ENCODE data around the gene SAP30BP. TPM values are rescaled to one million over a fixed set of nuclear protein-coding genes. Genes with fewer than 3 reads are reported as not detected.

The SAP30BP gene
- total RNA-seq, 1 donor from 2014 or later = 84.6 TPM

GRCh38 chr17:75681289-75681688 lies 14.2 kb downstream of the SAP30BP start:
- no peak for DNase-seq (ENCODE audit: extremely low read depth, low read depth, low spot score)

- no peak for DNase-seq (ENCODE audit: extremely low read depth, low read depth, low spot score)
Observed at GRCh38 chr17:75683583-75683982, 16.4 kb downstream of the SAP30BP start.

- no peak for DNase-seq (ENCODE audit: extremely low read depth, low read depth, low spot score)
Observed at GRCh38 chr17:75684249-75684648, 17.1 kb downstream of the SAP30BP start.

DNA sequence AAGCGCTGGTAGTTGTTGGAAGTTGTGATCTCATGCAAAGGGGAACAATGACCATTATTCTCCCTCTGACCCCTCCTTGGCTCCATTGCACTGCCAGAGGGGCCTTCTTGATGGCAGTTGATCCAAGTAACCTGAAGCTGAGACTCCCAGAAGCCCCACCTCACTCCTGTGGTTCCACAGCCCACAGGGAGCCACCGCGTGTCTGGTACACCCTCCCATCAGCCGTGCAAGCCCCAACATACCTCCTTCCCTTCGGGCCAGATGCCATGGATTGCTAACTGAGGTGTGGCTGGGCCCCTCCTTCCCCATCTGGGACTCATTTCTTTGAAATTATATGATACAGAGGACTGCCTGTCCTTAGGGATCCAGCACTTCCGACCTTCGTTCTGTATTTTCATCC lies 17.8 kb downstream of the SAP30BP start:
- DNase-seq (ENCODE audit: extremely low read depth, low read depth, low spot score) = no peak

DNA sequence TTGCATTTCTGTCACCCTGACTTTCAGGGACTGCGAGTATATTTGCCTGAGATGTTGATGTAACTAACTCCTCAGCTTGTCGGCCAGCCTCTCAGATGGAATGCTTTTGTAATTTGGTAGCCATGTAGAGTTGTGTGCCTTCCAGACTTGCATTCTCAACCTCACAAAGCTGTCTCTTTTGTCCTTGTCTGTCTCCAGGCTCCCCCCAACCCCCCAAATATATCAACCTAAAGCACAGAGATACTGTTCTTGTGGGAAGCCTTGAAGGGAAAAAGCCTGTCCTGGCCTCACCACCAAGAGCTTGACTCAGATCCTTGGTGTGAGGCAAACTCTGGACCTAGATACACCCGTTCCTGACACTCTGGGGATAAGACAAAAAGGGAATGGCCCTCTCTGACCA lies 18.4 kb downstream of the SAP30BP start:
- no peak for DNase-seq (ENCODE audit: extremely low read depth, low read depth, low spot score)

DNA sequence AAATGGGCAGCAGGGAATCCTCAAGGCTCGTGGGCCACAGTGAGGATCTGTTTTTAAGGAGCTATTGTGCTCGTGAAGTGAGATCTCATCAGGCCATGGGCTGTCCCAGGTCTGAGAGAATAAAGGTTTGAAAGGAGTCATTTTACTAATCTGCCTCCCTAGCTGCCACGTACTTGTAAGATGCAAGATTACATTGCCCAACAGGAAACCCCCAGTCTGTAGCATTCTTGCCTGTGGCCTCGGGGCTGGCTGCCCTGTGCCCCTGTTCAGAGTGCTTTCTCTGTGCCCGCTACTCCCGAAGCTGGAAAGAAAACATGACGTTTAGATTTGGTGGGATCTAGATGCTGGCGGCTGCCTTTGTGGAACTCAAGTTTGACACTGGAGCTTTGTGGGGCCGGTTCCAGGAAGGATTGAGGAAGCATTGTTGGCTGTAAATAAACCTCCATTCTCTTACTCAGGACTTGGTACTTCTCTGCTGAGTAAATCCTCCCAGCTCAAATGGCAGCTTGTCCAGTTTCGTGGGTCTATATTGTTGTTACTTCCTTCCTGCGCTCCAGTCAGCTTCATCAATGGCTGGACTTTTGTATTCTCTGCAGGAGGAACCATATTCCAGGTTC lies 21.2 kb downstream of the SAP30BP start:
- DNase-seq (ENCODE audit: extremely low read depth, low read depth, low spot score) = no peak

- DNase-seq (ENCODE audit: extremely low read depth, low read depth, low spot score) = no peak
Observed at GRCh38 chr17:75689441-75689873, 22.3 kb downstream of the SAP30BP start.

GRCh38 chr17:75691371-75691791 lies 24.2 kb downstream of the SAP30BP start:
- DNase-seq (ENCODE audit: extremely low read depth, low read depth, low spot score) = no peak

GRCh38 chr17:75691801-75692626 lies 24.9 kb downstream of the SAP30BP start:
- DNase-seq (ENCODE audit: extremely low read depth, low read depth, low spot score) = no peak

DNA sequence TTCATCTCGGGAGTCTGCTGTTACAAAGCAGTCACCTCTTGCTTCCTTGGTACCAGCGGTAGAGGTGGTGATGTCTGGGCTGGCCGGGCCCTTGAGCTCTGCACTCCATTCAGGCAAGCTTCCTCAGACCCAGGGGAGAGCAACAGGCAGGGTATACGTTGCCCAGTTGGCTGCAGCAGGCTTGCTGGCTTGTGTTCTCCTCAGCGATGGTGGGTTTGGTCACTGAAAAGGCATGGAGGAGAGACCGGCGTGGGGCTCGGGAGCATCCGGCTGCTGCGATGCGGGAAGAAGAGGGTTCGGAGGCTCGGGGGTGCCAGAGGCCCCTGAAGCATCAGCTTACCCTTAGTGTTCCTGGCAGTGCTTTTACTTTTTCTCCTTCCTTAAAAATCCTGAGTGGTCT lies 25.8 kb downstream of the SAP30BP start:
- no peak for DNase-seq (ENCODE audit: extremely low read depth, low read depth, low spot score)

DNA sequence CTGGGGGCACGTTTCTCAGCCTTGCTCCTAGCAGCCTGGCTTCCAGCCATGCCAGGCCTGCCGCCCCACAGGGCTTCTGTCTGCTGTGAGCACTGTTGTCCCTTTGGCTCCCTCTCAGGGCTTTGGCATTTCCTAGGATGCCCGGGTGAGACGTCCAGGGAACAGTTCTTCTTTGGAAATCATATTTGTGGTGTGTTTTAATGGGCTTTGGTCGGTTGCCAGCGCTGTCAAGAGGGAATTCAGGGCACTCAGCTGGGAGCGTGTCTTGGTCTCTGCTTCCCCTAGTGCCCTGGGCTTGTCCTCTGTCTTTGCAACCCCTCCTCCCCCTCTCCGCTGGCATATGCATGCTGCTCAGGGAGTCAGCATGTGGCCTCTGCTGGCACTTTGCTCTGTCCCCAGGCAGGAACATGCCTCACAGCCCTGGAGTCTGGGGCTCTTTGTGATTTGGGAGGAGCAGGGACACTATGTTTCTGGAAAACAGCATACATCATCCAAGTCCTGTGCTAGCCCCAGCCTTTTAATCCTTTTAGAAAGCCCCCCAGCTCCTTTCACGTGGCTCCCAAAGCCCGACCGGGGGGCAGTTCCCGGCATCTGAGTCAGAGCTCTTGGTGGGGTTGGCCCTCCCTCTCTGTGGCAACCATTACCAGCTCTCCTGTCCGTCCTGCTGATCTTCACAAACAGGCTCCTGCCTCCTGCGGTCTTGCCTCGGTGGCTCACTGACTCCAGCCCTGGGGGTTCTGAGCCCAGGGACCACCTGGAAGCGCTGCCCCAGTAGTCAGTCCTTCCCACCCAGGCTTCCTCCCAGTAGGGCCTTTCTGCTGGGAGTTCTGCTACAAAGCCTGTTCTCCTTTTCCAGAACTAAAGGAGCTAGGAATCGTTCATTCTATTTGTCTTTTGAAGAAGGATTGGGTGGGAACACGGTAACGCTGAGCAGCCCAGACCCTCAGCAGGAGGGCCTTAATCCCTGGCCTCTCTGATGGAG lies 26.7 kb downstream of the SAP30BP start:
- DNase-seq (ENCODE audit: extremely low read depth, low read depth, low spot score) = no peak

GRCh38 chr17:75694536-75694935 lies 27.4 kb downstream of the SAP30BP start:
- DNase-seq (ENCODE audit: extremely low read depth, low read depth, low spot score) = no peak

- DNase-seq (ENCODE audit: extremely low read depth, low read depth, low spot score) = no peak
Observed at GRCh38 chr17:75695141-75695829, 28.1 kb downstream of the SAP30BP start.

DNA sequence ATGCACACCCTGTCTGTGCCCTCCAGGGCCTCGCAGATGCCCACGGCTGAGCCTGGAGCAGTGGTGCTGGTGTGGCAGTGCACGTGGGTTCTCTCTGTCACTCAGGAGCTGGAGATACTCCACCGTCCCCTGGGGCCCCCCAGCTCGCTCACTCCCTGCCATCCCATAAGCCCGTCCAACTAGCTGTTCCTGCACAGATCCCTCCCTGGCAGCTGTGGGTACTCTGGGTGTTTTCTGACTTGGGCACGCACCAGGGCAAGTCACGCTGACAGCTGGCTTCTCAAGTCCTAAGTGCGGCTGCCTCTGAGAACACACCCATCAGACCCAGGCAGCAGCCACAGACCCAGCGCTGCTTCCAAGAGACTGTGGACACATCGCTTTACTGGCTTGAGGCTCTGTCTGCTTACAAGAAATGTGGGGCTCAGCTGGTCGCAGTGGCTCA lies 28.7 kb downstream of the SAP30BP start:
- no peak for DNase-seq (ENCODE audit: extremely low read depth, low read depth, low spot score)

GRCh38 chr17:75697651-75698291 lies 30.6 kb downstream of the SAP30BP start:
- no peak for DNase-seq (ENCODE audit: extremely low read depth, low read depth, low spot score)

DNA sequence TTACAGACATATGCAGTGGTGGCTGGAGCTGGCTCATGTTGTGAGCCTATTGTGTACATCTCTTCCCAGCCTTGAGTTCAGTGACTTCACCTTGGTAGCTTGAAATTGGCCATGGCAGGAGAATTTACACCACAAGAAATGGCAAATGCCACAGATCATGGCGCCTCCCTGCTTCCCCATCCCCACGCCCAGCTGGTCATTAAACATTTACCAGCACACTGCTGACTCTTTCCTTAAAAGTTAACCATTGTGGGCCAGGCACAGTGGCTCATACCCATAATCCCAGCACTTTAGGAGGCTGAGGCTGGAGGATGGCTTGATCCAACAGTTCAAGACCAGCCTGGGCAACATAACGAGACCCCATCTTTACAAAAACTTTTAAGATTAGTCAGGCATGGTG lies 31.5 kb downstream of the SAP30BP start:
- DNase-seq (ENCODE audit: extremely low read depth, low read depth, low spot score) = no peak

DNA sequence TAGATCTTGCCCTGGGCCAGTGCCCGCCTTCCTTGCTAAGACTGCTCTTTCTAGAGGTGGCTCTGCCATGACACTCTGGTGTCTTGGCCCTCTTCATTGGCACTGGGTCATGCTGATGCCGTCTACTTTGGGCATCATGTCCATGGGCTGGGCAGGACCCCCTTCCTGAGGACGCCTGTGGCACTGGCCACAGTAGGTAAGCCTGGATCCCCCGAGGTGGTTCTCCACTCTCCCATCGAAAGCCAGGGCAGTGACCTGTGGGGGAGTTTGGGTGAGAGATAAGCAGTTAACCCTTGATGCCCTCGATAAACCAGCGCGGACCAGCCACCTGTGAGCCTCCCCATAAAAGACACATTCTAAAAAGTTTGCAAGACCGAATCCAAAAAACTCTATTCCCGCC lies 34.1 kb downstream of the SAP30BP start:
- no peak for DNase-seq (ENCODE audit: extremely low read depth, low read depth, low spot score)

DNA sequence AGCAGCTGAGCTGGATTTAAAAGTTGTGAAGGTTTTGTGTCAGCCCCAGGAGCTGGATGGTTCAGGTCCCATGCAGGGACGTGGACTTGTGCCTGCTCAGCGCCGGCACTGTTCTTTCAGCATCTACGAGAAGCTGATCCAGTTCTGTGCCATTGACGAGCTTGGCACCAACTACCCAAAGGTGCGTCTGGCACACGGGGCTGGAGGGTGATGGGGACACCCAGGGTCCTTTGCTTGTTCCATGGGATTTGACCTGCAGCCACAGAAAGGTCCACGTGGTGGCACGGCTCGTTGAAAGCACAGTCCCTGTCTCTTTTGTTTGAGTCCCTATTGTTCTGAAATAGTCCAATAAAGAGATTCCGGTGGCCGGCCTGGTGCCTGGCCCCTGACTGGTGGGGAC lies 36.1 kb downstream of the SAP30BP start:
- no peak for DNase-seq (ENCODE audit: extremely low read depth, low read depth, low spot score)

DNA sequence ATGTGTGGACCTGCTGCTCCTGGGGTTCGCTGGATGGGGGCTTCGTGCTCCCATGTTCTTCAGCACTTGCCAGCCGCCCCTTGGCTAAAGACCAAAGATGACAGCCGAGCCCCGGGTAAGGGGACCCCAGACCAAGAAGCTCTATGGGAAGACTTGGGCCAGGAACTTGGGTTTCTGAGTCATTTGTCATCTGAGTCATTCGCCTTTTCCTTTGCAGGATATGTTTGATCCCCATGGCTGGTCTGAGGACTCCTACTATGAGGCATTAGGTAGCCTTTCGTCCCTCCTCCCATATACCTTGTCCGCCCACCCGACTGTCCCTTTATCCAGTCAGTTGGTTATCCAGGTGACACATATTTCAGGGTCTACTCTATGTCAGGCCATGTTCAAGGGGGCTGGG lies 36.5 kb downstream of the SAP30BP start:
- no peak for DNase-seq (ENCODE audit: extremely low read depth, low read depth, low spot score)
